Endometrial microvascular endothelial cells (primary cell): ENCODE data around the gene ARHGAP26. TPM values are rescaled to one million over a fixed set of nuclear protein-coding genes. Genes with fewer than 3 reads are reported as not detected.
"Not testable (repeated sequence)": the region's sequence is repeated elsewhere in the genome, so short reads cannot be mapped to it uniquely, and the experiment has no call there.

ENCODE experiments used
- in situ Hi-C: cut with HindIII; loops from 2 replicates; pipeline ENCODE4 v1.10.0; 2017; ENCODE audit warnings: low sequenced_read_pairs, low pct_unique_long_range_greater_than_20kb; ENCODE audit errors: inconsistent ontology term
- total RNA-seq: library from RNA; depleted of rRNA; stranded (reverse); fragments of >200 nt; gene quantifications from one replicate; pipeline ENCODE4 v1.2.3, GENCODE V29; 2015; ENCODE audit errors: inconsistent ontology term

The ARHGAP26 gene
- total RNA-seq, 1 donor from 2014 or later = 20.4 TPM

DNA sequence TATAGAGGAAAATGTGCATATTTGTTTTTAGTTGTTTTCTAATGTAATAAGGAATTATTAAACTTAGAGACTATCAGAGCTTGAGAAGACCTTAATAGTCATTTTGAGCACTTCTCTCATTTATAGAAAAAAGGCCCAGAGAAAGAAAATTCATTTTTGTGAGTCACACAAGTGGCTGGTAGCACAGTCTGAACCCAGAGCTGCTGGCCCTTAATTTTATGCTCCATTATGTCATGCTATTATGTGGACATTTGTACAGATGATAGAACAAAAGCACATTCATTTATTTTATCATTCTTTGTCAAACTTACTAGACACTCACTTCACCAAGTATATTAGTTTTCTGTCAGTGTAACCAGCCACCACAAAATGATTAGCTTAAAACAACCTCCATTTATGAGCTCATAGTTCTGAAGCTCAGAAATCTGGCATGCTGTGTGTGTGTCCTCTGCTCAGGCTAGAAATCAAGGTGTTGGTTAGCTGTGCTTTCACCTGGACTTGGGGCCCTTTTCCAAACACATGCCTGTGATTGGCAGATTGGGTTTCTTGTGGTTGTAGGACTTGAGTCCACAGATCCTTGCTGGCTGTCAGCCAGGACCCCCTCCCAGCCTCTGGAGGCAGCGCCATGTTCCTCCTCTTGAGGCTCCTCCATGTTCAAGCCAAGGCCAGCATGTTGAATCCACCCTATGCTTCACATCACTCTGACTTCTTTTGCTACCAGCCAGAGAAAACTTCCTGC lies 188.9 kb downstream of the ARHGAP26 start:
- in situ Hi-C loops = no loop called here

DNA sequence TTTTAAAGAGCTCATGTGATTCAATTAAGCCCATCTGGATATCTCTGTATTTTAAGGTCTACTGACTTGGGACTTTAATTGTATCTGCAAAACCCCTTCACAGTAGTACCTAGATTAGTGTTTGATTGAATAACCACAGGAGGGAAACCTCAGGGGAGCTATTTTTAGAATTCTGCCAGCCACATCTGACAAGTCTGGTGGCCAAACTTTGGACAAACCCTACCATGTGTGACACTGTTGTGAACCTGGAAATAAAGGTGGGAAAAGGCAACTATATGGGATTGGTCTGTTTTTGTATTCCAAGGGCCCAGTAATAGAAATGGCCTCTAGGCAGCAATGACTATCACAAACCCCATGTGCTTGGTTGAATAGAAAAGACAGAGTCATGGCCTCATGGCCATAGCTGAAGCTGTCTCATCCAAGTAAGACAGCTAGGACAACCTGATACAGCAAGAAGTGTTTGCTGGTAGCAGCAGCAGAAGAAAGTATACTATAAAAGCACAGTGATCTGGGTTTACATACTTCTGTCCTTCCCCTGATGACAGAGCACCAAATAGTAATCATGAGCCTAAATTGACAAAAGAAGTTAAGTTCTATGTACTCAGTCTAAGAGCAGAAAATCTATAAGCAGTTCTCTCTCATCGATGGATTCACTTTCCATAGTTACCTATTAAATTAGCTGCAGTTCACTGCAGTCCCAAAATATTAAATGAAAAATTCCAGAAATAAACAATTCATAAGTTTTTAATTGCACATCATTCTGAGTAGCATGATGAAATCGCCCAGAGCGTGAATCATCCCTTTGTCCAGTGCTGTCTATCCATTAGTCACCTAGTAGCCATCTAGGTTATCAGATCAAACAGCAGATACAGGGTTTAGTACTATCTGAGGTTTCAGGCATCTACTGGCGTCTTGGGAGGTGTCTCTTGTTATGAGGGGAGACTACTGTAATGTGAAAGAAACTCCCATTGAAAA lies 189.8 kb downstream of the ARHGAP26 start:
- in situ Hi-C loops = no loop called here

DNA sequence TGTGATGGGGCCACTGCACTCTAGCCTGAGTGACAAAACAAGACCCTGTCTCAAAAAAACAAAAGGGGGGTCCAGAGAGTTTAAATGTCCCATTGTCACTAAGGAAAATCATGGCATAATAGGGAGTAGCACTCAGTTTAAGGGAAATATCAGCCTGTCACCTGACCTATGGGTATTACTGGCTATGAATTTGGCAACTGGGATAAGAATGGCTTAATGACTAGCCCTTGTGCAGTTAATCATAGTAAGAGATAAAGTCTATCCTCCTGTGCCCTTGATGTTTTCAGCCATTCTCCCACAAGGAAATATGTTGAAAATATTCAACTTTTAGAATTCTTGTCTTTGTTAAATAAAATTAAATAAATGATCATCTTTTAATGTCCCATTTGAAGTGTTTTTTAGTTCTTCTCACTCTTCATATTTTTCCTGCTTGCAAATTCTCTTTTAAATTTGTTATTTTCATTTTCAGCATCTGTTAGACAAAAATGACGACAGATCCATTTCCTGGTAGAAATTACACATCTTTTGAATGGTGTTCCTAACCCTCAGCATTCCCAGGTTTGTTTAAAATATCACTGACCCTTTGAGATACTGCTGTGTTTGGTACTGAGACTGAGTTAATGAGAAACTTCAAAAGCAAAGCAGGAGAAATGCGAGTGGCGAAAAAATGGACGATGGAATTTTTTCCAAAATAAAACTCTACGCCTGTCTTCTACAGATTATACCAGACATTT lies 191.4 kb downstream of the ARHGAP26 start:
- in situ Hi-C loops = no loop called here

DNA sequence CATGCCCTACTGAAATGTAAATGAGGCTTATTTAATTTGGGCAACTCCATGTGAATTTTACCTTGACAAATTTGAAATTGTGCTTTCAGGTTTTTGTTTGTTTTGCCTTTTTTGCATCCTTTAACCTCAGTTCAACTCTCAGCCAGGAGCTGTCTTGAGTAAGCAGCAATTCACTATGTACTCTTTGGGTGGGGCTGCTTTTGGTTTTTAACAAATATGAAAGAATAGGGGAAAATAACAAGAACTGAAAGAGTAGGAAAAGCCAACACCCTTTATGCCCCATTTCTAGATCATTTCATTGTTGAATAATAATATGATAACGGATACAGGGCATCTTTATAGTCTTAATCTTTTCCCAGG lies 192.0 kb downstream of the ARHGAP26 start:
- in situ Hi-C loops = no loop called here

DNA sequence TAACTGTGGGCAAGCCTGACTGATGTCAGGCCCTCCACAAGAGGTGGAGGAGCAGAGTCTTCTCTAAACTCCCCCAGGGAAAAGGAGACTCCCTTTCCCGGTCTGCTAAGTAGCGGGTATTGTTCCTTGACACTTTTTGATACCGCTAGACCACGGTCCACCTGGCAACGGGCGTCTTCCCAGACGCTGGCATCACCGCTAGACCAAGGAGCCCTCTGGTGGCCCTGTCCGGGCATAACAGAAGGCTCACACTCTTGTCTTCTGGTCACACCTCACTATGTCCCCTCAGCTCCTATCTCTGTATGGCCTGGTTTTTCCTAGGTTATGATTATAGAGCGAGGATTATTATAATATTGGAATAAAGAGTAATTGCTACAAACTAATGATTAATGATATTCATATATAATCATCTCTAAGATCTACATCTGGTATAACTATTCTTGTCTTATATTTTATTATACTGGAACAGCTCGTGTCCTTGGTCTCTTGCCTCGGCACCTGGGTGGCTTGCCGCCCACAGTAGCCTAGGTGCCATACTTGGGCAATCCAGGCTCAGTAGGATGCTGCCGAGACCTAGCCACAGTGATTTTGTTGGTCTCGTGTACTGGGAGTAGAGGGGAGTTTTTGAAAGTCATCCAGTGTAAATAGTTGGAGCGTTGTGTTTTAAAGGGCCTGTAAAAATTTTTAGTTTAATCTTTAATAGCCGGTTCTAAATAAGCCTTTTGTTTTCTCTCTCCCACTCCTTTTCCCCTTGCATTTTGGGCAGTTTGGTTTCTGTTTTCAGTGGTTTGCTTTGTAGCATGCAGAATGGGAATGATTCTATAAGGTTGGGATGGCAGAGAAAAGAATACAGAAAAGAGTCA lies 195.3 kb downstream of the ARHGAP26 start:
- in situ Hi-C loops = not testable (repeated sequence)

DNA sequence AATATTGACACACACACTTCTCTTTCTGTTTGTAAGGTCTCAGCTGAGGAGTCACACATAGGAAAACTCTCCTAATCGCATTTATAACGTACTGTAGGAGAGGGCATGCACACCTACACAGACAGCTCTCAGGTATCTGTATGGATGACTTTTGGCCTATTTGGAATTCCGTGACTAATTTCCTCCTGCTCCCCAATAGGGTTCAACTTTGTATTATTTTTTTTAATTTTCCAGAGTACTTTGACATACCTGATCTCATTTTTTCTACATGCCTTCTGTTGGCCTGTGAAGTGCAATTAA lies 195.9 kb downstream of the ARHGAP26 start:
- in situ Hi-C loops = no loop called here

DNA sequence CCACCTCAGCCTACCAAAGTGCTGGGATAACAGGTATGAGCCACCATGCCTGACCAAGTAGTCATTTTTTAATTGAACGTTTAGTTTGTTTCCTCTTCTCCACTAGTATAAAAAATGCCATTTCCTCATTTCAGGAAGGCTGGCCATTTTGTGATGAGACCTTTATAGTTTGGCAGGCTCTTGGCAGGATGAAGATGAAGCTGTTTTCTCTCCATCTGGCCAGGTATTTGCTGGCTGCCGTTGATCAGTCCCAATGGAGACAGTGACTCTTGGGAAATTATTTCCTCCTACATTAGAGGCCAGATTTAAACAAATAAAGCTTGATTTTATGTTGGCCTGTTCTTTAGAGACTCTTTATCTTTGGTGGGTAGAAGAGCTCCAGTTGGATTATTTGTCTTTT lies 199.0 kb downstream of the ARHGAP26 start:
- in situ Hi-C loops = no loop called here

DNA sequence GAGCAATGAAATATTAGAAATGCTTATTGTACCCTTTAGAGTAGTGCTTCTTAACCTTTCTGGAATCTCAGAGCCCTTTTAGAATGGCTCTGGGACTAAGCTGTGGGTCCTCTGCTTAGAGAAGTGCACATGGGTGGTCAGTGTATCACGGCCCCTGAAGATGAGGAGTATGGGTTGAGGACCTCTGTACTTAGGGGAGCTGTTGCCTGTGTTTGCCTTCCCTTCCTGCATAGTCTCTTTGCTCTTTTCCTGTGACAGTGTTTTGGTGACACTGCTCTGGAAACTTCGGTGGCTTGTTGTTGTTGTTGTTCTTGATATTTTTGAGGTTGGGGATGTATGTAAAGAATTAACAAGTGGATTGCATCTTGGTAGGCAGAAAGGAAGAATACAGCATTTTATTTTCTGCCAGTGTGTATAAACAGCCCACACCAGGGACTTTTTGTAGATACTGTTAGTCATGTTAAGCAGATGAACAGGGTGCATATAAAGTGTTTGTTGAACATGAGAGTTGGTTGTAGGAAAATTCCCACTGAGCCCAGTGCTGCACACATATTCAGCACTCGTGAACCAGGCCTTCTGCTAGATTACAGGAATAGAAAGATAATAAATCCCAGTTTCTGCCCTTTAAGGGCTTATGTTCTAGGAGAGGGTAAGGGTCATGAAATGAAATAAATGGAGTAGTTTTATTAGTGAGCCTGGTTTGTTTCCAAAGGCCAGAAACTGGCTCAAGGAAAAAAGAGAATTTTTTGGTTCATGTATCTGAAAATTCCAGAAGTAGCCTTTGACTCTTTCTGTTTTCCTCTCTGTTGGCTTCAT lies 199.7 kb downstream of the ARHGAP26 start:
- in situ Hi-C loops = no loop called here

DNA sequence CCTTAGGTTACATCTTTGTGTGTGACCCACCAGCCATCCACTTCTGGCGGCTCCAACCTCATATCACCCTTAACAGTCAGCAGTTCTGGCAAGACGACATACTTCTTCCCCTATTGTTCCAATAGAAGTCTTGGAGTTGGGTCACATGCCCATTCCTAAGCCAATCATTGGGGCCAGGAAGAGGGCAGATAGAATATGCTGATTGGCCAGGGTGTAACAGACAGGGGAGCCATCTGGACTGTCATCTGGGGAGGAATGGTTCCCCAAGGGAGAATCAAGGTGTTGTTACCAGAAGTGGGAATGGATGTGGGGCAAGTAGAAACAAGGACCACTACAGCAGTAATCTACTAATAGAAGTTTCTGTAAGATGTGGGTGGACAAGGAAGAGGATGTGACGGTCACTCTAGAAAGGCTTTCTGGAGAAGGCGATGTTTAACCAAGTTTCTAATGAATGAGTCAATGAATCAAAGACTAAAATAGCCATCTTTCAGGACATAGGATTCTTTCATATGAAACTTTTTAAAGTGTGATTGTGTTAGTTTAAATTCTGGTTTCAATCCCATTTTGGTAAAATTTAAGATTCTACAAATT lies 200.4 kb downstream of the ARHGAP26 start:
- in situ Hi-C loops = no loop called here

DNA sequence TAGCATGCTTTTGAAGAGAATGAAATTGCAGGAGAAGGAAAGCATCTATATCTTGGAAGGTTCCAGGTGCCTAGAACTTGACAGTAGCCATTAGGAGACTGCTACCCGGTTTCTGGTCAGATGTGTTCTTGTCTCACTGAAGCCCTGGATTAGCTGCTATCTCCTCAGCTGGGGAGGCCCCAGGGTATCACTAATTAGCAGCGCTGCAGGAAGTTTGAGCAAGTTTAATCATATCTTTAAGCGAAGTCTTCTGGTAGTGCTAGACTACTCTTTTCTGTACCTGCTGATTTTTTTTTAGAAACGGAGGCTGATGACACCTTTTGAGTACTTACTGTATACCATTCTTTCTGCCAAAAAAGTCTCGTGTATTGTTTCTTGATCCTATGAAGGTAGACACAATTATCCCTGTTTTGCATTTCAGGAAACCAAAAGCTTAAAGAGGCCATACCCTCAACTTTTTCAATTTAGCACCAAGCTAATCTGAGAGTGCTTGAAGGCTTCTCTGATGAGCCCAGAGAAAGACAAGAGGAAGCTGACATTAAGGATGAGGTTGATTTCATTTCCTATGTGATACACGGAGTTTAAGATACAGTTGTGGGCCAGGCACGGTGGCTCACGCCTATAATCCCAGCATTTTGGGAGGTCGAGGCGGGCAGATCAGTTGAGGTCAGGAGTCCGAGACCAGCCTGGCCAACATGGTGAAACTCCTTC lies 201.3 kb downstream of the ARHGAP26 start:
- in situ Hi-C loops = no loop called here

DNA sequence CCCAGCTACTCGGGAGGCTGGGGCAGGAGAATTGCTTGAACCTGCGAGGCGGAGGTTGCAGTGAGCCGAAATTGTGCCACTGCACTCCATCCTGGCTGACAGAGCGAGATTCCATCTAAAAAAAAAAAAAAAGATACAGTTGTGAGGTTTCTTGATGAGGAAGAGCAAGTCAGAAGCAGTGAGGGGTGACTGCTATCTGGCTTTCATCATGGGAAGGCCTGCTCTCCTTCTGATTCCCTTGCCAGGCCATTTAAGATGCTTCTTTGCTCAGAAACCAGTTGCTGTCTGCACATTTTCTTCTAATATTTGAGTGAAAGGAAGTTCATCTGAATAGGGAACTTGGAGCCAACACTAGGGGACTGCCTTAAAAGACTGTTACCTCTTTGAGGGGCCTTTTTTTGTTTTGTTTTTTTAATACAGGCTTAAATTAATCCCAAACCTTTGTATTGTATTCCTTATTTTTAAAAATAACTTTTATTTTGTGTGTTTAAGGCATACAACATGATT lies 201.9 kb downstream of the ARHGAP26 start:
- in situ Hi-C loops = no loop called here

DNA sequence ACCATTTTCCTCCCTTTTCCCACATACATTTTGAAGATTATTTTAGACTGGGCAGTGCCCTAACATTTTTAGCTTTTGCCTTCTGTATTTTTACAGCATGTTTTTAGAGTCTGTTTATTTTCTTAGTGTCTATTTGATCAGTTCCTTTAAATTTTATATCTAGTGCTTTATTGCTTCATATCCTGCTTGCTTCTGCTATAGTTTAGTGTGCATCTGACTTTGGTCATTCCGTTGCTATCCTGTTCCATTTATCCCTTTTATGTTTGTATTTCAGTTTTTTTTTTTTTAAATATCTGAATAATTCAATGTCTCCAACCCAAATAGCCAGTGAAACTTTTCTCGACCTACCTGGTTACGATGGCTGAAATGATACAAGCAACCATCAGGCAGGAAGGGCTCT lies 203.8 kb downstream of the ARHGAP26 start:
- in situ Hi-C loops = no loop called here

DNA sequence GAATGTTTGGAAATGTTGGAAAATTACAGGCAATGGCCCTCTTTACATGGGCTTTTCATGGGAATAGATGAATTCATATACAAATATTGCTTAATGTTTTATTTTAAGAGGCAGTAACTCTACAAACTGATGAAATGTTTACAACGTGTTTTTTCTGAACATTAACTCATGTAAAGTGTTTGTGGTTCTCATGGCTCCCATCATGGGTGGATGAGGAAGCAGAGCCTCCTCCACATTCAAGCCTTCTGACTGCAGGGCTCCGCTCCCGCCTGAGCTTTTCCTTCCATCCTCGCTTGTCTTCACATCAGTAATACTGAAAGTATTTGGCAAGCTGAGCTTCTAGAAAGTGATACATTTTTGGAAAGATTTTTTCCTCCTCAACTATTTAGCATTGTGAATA lies 204.2 kb downstream of the ARHGAP26 start:
- in situ Hi-C loops = no loop called here

DNA sequence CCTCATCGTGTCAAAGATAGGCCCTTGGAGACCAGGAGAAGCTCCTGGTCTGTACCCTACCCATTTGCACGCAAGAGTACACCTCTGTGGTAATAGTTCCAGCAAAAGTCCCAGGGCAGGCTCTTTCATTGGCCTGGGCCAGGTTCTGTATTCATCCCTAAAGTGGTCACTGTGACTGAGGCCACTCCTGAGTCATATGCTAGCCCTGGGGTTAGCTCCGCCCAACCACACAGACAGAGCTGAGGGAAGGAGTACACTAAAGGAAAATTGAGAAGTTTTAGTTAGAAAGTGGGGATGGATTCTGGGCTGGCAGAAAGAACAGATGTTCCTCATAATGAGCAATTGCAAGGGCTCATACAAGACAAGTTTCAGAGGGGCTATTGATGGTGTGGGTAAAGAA lies 206.7 kb downstream of the ARHGAP26 start:
- in situ Hi-C loops = no loop called here

DNA sequence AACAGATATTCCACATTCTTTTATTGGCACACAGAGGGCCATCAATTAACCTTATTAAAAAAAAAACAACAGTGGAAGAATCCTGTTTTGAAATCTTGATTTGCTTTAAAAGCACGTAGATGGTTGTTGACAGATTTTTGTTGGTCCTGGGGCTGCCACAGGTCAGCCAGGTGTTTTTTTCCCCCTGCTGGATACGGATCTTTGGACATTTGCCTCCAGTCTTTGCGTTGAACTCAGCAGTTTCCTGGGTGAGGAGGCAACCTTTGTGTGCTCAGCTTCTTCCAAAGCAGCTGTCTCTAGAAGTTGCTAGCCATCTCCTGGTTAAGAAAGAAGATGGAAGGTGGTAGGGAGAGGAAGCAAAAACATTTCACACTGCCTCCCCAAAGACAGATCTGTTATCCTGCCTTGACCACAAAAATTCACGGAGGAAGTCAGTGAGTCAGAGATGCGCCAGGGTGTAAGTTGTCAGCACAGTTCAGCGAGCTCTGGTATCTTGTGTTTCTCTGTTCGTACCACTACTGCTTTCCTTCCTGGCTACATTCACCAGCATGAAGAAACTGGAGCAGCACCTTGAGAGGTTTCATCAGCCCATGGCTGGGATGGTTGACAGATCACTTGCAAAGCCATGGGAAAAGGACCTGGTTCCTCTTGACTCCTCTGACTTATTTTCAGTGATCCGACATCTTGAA lies 207.3 kb downstream of the ARHGAP26 start:
- in situ Hi-C loops = no loop called here

DNA sequence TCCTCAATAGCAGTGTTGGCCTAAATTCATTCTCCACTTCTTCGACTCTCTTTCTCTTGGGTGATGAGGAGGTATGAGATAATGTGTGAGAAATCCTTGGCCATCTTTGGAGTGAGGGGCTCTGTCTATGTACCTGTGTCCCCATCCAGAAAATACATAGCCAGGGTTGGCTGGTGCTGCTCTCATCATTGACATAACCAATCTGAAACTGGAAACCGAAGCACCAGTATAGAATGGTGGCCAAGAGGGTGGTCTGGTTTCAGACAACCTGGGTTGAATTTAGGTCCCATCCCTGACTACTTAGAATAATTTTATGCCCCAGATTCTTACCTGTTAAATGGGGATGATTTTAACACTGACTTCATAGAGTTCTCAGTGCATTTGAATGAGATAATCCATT lies 208.1 kb downstream of the ARHGAP26 start:
- in situ Hi-C loops = no loop called here
